ENCODE measurements around the gene ZNF628.

The ZNF628 gene

DNA sequence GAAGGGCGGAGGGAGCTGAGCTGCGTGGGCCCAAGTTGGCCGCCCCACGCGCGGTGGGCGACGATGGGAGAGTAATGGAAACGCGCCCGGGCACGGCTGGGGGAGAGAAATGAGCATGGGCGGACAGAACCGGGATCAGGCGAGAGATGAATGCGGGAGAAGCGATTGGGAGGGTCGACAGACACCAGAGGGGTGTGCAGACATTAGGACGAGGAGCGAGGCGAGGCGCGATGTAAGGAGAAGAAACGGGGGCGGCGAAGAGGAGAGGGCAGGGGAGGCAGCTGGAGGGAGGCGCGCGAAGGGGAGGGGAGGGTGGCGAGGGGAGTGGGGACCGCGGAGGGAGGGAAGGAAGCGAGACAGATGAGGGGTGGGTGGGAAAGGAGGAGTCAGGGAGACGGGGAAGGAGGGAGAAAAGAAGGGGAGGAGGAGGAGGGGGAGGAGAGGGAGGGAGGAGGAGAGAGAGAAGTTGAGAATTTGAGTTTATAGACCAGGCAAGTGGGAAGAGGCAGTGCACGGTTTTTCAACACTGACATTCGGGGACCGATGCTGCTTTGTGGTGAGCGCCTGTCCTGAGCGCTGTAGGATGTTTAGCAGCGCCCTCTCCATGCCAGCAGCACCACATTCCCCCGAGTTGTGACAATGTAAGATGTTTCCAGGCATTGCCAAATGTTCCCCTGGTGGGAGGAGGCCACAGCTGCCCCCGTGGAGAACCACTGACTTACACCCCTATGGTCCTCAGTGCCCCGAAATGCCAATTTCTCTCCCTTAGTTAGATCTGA is 33.2 kb upstream of the ZNF628 start, which contains the start of gene SHISA7 (continued):
- TF ChIP-seq, protein P1, sequence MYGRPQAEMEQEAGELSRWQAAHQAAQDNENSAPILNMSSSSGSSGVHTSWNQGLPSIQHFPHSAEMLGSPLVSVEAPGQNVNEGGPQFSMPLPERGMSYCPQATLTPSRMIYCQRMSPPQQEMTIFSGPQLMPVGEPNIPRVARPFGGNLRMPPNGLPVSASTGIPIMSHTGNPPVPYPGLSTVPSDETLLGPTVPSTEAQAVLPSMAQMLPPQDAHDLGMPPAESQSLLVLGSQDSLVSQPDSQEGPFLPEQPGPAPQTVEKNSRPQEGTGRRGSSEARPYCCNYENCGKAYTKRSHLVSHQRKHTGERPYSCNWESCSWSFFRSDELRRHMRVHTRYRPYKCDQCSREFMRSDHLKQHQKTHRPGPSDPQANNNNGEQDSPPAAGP (tag by site-specific recombination; IDR thresholded peaks at IDR 0.05), result peak; percentile 86
- TF ChIP-seq, protein P2, sequence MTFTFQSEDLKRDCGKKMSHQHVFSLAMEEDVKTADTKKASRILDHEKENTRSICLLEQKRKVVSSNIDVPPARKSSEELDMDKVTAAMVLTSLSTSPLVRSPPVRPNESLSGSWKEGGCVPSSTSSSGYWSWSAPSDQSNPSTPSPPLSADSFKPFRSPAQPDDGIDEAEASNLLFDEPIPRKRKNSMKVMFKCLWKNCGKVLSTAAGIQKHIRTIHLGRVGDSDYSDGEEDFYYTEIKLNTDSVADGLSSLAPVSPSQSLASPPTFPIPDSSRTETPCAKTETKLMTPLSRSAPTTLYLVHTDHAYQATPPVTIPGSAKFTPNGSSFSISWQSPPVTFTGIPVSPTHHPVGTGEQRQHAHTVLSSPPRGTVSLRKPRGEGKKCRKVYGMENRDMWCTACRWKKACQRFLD (tag by site-specific recombination; IDR thresholded peaks at IDR 0.05), result no peak
- peak; percentile 99 for TF ChIP-seq ZFHX2 (tag by site-specific recombination; conservative IDR thresholded peaks at IDR 0.05)
- TF ChIP-seq, protein P3, sequence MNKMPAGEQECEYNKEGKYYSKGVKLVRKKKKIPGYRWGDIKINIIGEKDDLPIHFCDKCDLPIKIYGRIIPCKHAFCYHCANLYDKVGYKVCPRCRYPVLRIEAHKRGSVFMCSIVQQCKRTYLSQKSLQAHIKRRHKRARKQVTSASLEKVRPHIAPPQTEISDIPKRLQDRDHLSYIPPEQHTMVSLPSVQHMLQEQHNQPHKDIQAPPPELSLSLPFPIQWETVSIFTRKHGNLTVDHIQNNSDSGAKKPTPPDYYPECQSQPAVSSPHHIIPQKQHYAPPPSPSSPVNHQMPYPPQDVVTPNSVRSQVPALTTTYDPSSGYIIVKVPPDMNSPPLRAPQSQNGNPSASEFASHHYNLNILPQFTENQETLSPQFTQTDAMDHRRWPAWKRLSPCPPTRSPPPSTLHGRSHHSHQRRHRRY (tag by site-specific recombination; IDR thresholded peaks at IDR 0.05), result no peak
- 0 out of 2 replicates have a peak, but pooled peaks have one; percentile 26 for TF ChIP-seq ZNF76 (tag by site-specific recombination; IDR thresholded peaks at IDR 0.05; ENCODE audit: borderline replicate concordance, low read depth)
- peak; percentile 68 for TF ChIP-seq WT1 (tag by site-specific recombination; IDR thresholded peaks at IDR 0.05)
- TF ChIP-seq, protein P4, sequence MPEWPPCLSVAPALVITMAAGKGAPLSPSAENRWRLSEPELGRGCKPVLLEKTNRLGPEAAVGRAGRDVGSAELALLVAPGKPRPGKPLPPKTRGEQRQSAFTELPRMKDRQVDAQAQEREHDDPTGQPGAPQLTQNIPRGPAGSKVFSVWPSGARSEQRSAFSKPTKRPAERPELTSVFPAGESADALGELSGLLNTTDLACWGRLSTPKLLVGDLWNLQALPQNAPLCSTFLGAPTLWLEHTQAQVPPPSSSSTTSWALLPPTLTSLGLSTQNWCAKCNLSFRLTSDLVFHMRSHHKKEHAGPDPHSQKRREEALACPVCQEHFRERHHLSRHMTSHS (tag by site-specific recombination; IDR thresholded peaks at IDR 0.05), result no peak; the same call in 1 of the 2 replicates
- TF ChIP-seq ZNF660 (tag by site-specific recombination; IDR thresholded peaks at IDR 0.05), result 0 out of 2 replicates have a peak, but pooled peaks have one; percentile 48
- no peak for TF ChIP-seq ZNF155 (tag by site-specific recombination; IDR thresholded peaks at IDR 0.05)
- TF ChIP-seq, protein P5, sequence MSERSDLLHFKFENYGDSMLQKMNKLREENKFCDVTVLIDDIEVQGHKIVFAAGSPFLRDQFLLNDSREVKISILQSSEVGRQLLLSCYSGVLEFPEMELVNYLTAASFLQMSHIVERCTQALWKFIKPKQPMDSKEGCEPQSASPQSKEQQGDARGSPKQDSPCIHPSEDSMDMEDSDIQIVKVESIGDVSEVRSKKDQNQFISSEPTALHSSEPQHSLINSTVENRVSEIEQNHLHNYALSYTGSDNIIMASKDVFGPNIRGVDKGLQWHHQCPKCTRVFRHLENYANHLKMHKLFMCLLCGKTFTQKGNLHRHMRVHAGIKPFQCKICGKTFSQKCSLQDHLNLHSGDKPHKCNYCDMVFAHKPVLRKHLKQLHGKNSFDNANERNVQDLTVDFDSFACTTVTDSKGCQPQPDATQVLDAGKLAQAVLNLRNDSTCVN (tag by site-specific recombination; optimal IDR thresholded peaks at IDR 0.05), result peak; percentile 53
- no peak for TF ChIP-seq ZNF623 (tag by site-specific recombination; IDR thresholded peaks at IDR 0.05)
- TF ChIP-seq, protein P6, sequence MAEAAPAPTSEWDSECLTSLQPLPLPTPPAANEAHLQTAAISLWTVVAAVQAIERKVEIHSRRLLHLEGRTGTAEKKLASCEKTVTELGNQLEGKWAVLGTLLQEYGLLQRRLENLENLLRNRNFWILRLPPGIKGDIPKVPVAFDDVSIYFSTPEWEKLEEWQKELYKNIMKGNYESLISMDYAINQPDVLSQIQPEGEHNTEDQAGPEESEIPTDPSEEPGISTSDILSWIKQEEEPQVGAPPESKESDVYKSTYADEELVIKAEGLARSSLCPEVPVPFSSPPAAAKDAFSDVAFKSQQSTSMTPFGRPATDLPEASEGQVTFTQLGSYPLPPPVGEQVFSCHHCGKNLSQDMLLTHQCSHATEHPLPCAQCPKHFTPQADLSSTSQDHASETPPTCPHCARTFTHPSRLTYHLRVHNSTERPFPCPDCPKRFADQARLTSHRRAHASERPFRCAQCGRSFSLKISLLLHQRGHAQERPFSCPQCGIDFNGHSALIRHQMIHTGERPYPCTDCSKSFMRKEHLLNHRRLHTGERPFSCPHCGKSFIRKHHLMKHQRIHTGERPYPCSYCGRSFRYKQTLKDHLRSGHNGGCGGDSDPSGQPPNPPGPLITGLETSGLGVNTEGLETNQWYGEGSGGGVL (tag by site-specific recombination; IDR thresholded peaks at IDR 0.05), result peak; percentile 91
- no peak for TF ChIP-seq ZNF544 (tag by site-specific recombination; IDR thresholded peaks at IDR 0.05)
- no peak for TF ChIP-seq ZNF169 (tag by site-specific recombination; IDR thresholded peaks at IDR 0.05)
- peak; percentile 63 for TF ChIP-seq ZNF366 (tag by site-specific recombination; conservative IDR thresholded peaks at IDR 0.05)
- TF ChIP-seq ZBTB17 (tag by site-specific recombination; IDR thresholded peaks at IDR 0.05), result peak; percentile 65
- no peak for TF ChIP-seq ZBTB1 (tag by site-specific recombination; IDR thresholded peaks at IDR 0.05)
- no peak for TF ChIP-seq GFI1B (tag by site-specific recombination; IDR thresholded peaks at IDR 0.05)
- no peak for TF ChIP-seq ZNF426 (tag by site-specific recombination; IDR thresholded peaks at IDR 0.05)
- peak; percentile 76 for TF ChIP-seq ZXDB (tag by site-specific recombination; IDR thresholded peaks at IDR 0.05)
- TF ChIP-seq ZNF548 (tag by site-specific recombination; IDR thresholded peaks at IDR 0.05), result no peak
- TF ChIP-seq, protein P7, sequence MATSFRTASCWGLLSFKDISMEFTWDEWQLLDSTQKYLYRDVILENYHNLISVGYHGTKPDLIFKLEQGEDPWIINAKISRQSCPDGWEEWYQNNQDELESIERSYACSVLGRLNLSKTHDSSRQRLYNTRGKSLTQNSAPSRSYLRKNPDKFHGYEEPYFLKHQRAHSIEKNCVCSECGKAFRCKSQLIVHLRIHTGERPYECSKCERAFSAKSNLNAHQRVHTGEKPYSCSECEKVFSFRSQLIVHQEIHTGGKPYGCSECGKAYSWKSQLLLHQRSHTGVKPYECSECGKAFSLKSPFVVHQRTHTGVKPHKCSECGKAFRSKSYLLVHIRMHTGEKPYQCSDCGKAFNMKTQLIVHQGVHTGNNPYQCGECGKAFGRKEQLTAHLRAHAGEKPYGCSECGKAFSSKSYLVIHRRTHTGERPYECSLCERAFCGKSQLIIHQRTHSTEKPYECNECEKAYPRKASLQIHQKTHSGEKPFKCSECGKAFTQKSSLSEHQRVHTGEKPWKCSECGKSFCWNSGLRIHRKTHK (tag by site-specific recombination; IDR thresholded peaks at IDR 0.05), result no peak
- TF ChIP-seq ZBTB20 (tag by site-specific recombination; IDR thresholded peaks at IDR 0.05), result peak; percentile 47; the same call in 1 of the 2 replicates
- TF ChIP-seq, protein P8, sequence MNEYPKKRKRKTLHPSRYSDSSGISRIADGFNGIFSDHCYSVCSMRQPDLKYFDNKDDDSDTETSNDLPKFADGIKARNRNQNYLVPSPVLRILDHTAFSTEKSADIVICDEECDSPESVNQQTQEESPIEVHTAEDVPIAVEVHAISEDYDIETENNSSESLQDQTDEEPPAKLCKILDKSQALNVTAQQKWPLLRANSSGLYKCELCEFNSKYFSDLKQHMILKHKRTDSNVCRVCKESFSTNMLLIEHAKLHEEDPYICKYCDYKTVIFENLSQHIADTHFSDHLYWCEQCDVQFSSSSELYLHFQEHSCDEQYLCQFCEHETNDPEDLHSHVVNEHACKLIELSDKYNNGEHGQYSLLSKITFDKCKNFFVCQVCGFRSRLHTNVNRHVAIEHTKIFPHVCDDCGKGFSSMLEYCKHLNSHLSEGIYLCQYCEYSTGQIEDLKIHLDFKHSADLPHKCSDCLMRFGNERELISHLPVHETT (tag by site-specific recombination; IDR thresholded peaks at IDR 0.05), result no peak
- TF ChIP-seq ZNF621 (tag by site-specific recombination; IDR thresholded peaks at IDR 0.05), result no peak
- TF ChIP-seq, protein P9, sequence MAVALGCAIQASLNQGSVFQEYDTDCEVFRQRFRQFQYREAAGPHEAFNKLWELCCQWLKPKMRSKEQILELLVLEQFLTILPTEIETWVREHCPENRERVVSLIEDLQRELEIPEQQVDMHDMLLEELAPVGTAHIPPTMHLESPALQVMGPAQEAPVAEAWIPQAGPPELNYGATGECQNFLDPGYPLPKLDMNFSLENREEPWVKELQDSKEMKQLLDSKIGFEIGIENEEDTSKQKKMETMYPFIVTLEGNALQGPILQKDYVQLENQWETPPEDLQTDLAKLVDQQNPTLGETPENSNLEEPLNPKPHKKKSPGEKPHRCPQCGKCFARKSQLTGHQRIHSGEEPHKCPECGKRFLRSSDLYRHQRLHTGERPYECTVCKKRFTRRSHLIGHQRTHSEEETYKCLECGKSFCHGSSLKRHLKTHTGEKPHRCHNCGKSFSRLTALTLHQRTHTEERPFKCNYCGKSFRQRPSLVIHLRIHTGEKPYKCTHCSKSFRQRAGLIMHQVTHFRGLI (tag by site-specific recombination; IDR thresholded peaks at IDR 0.05), result no peak
- no peak for TF ChIP-seq ZNF223 (tag by site-specific recombination; IDR thresholded peaks at IDR 0.05)
- no peak for TF ChIP-seq ZFP37 (tag by site-specific recombination; IDR thresholded peaks at IDR 0.05)

All from HEK293 (cell line).